Activated T-helper 1 cell treated with anti-CD3 and anti-CD28 coated beads, Interleukin-12 subunit alpha, Interleukin-12 subunit beta, Interleukin-2, Interleukin-4 antibody, amounts not matched to agents 30 ng/mL and 10 ng/mL and 1 ng/mL, durations not matched to agents 14 hours and 24 hours and 36 hours (primary cell): ENCODE results near the gene CEP112. TPM values are rescaled to one million over a fixed set of nuclear protein-coding genes. Genes with fewer than 3 reads are reported as not detected.

Experiments used
- DNase-seq: peaks from one replicate; pipeline ENCODE4 v3.0.0; 2021; ENCODE audit warnings: low spot score
- H3K27ac Mint-ChIP-seq: one replicate; pipeline ENCODE4 v1.8.0; 2021; ENCODE audit warnings: mild to moderate bottlenecking, mixed read lengths
- H3K27me3 Mint-ChIP-seq: one replicate; pipeline ENCODE4 v1.8.0; 2022; ENCODE audit warnings: mild to moderate bottlenecking, moderate library complexity, mixed read lengths; ENCODE audit not compliant: insufficient read depth
- H3K36me3 Mint-ChIP-seq: one replicate; pipeline ENCODE4 v1.8.0; 2021; ENCODE audit warnings: low read depth, mixed read lengths
- H3K4me1 Mint-ChIP-seq: one replicate; pipeline ENCODE4 v1.8.0; 2021; ENCODE audit warnings: low read depth, mixed read lengths
- H3K4me3 Mint-ChIP-seq: one replicate; pipeline ENCODE4 v1.8.0; 2021; ENCODE audit warnings: mild to moderate bottlenecking, moderate library complexity, mixed read lengths
- H3K9me3 Mint-ChIP-seq: one replicate; pipeline ENCODE4 v1.8.0; 2021; ENCODE audit warnings: mixed read lengths
- intact Hi-C: fragments of 100-400 bp; cut with micrococcal nuclease; formaldehyde crosslinking; loops from one replicate; pipeline ENCODE4 v1.15.1; 2024
- total RNA-seq: library from RNA; stranded (reverse); gene quantifications from 2 replicates; pipeline ENCODE4 v1.2.3, GENCODE V29; 2022

Gene CEP112
- total RNA-seq, 1 donor from 2014 or later: 1.7 TPM

DNA sequence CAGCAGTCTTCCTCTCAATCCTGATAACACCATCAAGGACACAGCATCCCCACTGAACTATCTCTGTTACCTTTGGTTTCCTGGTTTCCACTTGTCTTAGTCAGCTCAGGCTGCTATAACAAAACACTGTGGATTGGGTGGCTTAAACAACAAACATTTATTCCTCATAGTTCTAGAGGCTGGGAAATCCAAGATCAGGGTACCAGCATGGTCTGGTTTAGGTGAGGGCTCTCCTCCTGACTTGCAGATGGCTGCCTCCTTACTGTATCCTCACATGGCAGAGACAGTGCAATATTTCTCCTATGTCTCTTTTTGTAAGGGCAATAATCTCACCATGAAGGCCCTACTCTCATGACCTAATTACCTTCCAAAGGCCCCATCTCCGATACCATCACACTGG, 527.2 kb downstream of the CEP112 start:
- H3K36me3 Mint-ChIP-seq: no peaks in the 10 kb centered on the region
- DNase-seq: no peak
- no peaks in the 10 kb centered on the region for H3K4me1 Mint-ChIP-seq
- H3K27ac Mint-ChIP-seq: no peak overlapping the region
- intact Hi-C loops: no loop called here
- peaks cover 2% of the 10 kb centered on the region for H3K27me3 Mint-ChIP-seq
- no peaks in the 10 kb centered on the region for H3K9me3 Mint-ChIP-seq
- H3K4me3 Mint-ChIP-seq: no peak overlapping the region

DNA sequence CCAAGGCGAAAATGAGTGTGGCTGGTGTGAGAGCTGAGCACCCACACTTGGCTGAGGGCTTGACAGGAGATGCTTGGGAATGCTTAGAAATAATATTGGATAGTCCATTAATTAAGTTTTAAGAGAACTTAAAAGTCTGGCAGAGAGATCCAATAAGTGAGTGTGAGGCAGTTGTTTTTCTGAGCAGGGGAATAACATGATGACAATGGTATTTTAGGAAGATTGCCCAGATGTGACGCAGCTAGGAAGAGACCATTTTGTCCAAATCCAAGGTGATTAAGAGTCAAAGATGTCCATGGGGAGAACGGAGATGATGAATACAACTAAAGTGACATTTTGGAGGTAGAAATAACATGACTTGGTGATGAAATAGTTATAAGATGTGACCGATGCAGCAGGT, 527.7 kb downstream of the CEP112 start:
- peaks cover 2% of the 10 kb centered on the region for H3K27me3 Mint-ChIP-seq
- H3K27ac Mint-ChIP-seq: no peak overlapping the region
- DNase-seq: no peak
- H3K4me1 Mint-ChIP-seq: no peaks in the 10 kb centered on the region
- H3K9me3 Mint-ChIP-seq: no peaks in the 10 kb centered on the region
- intact Hi-C loops: no loop called here
- H3K4me3 Mint-ChIP-seq: no peak overlapping the region
- H3K36me3 Mint-ChIP-seq: no peaks in the 10 kb centered on the region

DNA sequence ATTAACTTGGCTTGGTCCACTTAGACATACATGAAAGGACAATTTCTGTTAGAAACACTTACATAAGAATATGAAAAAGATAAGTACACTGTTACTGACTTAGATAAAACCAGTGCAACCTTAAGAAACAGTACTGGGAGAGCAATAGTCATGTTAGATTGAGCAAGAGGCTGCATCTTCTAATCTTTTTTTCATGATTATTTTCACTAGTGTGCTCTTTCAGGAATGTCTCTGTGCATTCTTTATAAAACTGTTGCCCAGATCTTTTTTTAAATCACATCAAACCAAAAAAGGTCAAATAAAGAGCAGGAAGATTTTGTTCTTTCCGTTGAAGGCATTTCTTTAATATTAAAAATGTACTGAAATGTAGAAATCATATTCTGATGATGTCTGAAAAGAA, 529.7 kb downstream of the CEP112 start:
- Mint-ChIP-seq H3K4me3 (no peak overlapping the region), H3K9me3 (no peaks in the 10 kb centered on the region), H3K27me3 (peaks cover 2% of the 10 kb centered on the region), H3K27ac (no peak overlapping the region), H3K4me1 (no peaks in the 10 kb centered on the region), H3K36me3 (no peaks in the 10 kb centered on the region)
- intact Hi-C loops: no loop called here
- no peak for DNase-seq

DNA sequence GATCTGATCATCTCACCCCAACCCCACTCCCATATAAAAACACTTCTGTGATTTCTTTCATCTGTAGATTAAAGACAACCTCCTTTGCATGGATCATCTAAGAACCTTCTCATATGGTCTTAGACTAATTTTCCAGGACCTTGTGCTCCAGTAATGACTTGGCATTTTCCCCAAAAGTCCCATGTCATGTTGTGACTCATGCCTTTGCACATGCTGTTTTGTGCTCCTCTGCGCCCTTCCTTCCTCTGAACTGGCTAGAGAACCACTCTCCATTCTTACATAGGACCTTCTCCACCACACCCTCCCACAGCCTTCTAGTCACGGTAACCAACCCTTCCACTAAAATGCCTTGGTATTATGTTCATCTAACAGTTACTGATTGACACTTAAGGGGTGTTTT, 531.0 kb downstream of the CEP112 start:
- no peak overlapping the region for H3K4me3 Mint-ChIP-seq
- H3K27ac Mint-ChIP-seq: no peak overlapping the region
- peaks cover 2% of the 10 kb centered on the region for H3K27me3 Mint-ChIP-seq
- intact Hi-C loops: no loop called here
- DNase-seq: no peak
- H3K36me3 Mint-ChIP-seq: no peaks in the 10 kb centered on the region
- H3K4me1 Mint-ChIP-seq: no peaks in the 10 kb centered on the region
- H3K9me3 Mint-ChIP-seq: no peaks in the 10 kb centered on the region

DNA sequence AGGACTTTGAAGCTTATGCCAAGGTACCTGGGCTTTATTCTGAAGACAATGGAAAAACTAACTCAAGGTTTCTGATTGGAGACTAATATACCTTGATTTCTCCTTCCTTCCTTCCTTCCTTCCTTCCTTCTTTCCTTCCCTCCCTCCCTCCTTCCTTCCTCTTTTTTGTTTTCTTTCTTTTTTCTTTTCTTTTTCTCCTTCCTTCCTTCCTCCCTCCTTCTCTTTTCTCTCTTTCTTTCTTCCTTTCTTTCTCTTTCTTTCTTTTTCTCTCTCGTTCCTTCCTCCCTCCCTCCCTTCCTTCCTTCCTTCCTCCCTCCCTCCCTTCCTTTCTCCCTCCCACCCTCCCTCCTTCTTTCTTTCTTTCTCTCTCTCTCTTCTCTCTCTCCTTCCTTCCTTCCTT, 531.9 kb downstream of the CEP112 start:
- Mint-ChIP-seq H3K27me3 (peaks cover 2% of the 10 kb centered on the region), H3K4me1 (no peaks in the 10 kb centered on the region), H3K27ac (no peak overlapping the region), H3K4me3 (no peak overlapping the region), H3K36me3 (no peaks in the 10 kb centered on the region), H3K9me3 (no peaks in the 10 kb centered on the region)
- intact Hi-C loops: no loop called here
- DNase-seq: no peak

DNA sequence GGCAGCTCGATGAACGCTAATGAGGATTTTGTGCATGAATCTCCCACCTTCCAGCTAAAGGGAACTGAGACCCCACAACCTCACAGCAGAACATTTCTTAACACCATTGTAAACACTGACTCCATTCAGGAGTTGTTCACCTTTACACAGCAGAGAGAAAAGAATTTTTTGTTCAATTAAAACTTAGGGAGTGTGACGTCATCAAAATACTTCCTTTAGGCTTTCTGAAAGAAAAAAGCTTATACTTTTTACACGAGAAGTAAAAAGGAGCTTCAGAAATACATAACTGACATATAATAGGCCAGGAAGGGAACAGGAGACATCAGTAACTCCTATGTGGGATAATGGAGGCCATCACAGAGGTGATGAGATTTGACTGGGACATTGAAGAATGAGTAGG, 532.4 kb downstream of the CEP112 start:
- no peaks in the 10 kb centered on the region for H3K4me1 Mint-ChIP-seq
- intact Hi-C loops: no loop called here
- peaks cover 2% of the 10 kb centered on the region for H3K27me3 Mint-ChIP-seq
- H3K9me3 Mint-ChIP-seq: no peaks in the 10 kb centered on the region
- no peak overlapping the region for H3K4me3 Mint-ChIP-seq
- no peak for DNase-seq
- H3K27ac Mint-ChIP-seq: no peak overlapping the region
- no peaks in the 10 kb centered on the region for H3K36me3 Mint-ChIP-seq

DNA sequence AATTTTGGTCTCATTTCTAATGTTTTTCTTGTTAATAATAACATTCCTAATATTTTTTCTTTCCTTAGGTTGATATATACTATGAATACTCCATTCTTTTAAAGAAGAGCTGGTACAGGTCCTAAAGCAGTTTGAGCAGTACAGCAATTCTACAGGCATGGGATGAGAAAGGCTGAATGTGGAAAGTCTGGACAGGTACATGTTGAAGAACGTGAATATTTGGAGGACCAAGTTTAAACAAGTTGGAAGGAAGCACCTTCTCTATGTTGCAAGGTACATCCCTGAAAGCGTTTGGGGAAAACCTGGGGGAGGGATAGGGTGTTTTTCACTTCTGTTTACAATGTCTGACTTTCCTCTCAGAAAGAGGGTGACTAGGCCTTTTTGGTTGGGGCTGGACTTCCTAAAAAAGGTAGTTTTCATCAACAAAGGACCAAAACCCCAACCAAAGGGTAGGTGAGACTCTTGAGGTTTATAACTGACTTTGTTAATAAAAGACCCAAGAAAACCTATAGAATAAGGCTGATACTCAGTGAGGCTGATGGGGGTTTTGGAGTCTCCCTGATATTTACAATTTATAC, 534.6 kb downstream of the CEP112 start:
- DNase-seq: no peak
- H3K27ac Mint-ChIP-seq: no peak overlapping the region

DNA sequence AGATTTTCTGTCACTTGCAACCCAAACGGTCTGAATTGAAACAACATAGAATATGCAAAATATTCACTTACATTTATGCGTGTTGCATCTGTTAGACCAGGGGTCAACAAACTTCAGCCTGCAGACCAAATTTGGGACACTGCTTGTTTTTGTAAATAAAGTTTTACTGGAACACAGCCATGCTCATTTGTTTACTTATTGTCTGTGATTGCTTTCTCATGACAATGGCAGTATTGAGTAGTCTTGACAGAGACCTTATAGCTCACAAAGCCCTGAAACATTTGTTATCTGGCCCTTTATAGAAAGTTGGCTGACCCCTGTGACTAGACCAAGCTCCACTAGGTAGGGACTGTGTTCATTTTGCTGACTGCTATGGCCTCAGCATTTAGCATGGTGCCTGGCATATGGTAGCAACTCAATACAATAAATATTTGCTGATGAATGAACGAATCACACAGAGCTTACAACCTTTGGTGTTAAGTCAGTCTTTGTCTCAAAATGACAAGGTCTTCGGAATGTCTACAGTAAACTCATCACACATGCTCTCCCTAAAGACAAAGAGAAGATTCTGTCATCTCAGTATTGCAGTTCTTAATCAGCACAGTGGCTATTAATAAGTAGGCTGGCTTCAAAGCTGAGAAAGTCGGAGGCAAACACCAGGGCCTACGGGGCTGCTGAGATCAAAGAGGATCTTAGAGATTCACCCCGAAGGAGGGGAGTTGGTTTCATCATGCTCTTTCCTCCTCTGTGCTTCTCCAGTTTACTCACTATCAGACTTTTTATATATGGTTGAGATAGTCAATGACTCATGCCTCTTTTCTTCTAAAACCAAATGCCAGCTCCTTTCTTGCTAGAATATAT, 535.3 kb downstream of the CEP112 start:
- no peaks in the 10 kb centered on the region for H3K4me1 Mint-ChIP-seq
- H3K27me3 Mint-ChIP-seq: peaks cover 2% of the 10 kb centered on the region
- no peak overlapping the region for H3K4me3 Mint-ChIP-seq
- intact Hi-C loops: loop anchor here (1.0 to 2.0 kb wide), 2 partner anchors 96 to 427 kb away; partner anchors contain the start of gene AXIN2
- no peaks in the 10 kb centered on the region for H3K9me3 Mint-ChIP-seq
- DNase-seq: no peak
- H3K27ac Mint-ChIP-seq: no peak overlapping the region
- no peaks in the 10 kb centered on the region for H3K36me3 Mint-ChIP-seq

More for the DNA sequence above, 534.6 kb downstream of the CEP112 start:
- Mint-ChIP-seq H3K36me3 (no peaks in the 10 kb centered on the region), H3K4me1 (no peaks in the 10 kb centered on the region), H3K4me3 (no peak overlapping the region), H3K9me3 (no peaks in the 10 kb centered on the region), H3K27me3 (peaks cover 2% of the 10 kb centered on the region)
- intact Hi-C loops: loop anchor here (1.0 to 2.0 kb wide), 2 partner anchors 97 to 428 kb away; partner anchors contain the start of gene AXIN2

DNA sequence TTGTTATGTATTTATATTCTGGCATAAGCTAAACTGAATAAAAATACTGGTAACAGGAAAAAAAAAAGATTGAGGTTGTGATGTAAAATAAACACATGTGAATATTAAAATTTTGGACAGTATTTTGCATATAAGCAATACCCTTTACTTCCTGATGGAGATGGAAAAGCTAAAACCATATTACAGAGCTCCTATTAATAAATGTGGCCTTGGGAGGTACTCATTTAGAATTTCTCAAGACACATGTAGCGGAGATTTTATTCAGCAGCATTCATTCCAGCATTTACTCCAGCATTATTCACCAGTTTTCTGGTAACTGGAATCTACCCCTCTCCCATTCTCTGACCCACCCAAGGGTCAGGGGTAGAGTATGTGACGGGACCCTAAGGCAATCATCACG, 536.2 kb downstream of the CEP112 start:
- Mint-ChIP-seq H3K36me3 (no peaks in the 10 kb centered on the region), H3K9me3 (no peaks in the 10 kb centered on the region), H3K27ac (no peak overlapping the region), H3K4me3 (no peak overlapping the region), H3K4me1 (no peaks in the 10 kb centered on the region), H3K27me3 (peaks cover 2% of the 10 kb centered on the region)
- intact Hi-C loops: loop anchor here (2.0 kb wide), 1 partner anchor 95 kb away; the partner anchor contains the start of gene AXIN2
- no peak for DNase-seq

DNA sequence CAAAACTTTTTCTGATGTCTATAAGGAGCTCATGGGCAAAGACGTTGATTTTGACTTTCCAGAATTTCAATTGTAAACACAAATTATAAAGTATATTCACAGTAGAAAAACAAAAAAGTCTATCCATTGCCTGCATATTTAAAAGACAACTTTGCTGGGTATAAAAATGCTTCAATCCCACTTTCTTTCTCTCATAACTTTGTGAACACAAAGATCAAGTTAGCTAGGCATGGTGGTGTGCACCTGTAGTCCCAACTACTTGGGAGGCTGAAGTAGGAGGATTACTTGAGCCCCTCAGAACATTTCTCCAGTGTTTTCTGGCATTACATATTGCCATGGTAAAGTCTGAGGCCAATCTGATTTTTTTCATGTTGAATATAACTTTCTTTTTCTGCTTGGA, 547.4 kb downstream of the CEP112 start:
- DNase-seq: no peak
- intact Hi-C loops: no loop called here
- Mint-ChIP-seq H3K4me3 (no peak overlapping the region), H3K9me3 (peaks cover 33% of the 10 kb centered on the region), H3K27me3 (no peaks in the 10 kb centered on the region), H3K27ac (no peak overlapping the region), H3K4me1 (no peaks in the 10 kb centered on the region), H3K36me3 (no peaks in the 10 kb centered on the region)

DNA sequence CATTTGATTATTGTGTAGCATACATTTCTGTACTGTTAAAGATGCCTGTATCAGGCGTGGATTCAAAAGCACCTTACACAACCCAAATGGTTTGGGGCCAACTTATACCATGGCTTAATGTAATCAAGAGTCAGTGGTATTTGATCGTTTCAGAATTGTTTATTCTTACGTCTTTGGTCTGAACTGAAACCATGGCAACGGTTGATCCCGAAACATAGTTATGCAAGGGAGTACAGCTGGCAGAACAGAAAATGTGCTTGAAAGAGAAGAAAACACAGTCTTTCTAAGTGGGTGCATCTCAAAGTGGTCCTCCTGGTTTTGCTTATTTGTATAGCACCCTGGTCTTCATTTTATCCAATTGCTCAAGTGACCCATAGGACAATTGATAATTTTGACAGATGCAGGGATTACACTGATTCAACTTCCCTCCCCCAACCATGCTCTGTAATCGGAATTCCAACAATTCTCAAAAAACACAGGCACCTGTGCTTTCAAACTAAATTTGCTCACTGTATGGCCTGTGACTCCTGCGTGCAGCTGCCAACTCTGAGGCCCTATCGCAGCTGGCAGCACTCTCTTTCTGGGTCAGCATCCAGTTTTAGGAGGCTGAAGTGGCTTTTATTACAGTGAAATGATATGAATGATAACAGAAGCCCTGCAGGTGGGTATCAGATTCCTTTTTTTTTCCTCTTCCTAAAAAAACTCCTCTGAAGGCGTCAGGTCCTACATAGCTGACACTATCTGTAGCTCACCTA, 553.5 kb downstream of the CEP112 start:
- no peak for DNase-seq
- Mint-ChIP-seq H3K9me3 (peaks cover 16% of the 10 kb centered on the region), H3K4me1 (no peaks in the 10 kb centered on the region), H3K27me3 (peaks cover 3% of the 10 kb centered on the region), H3K36me3 (no peaks in the 10 kb centered on the region), H3K27ac (no peak overlapping the region), H3K4me3 (no peak overlapping the region)
- intact Hi-C loops: no loop called here

DNA sequence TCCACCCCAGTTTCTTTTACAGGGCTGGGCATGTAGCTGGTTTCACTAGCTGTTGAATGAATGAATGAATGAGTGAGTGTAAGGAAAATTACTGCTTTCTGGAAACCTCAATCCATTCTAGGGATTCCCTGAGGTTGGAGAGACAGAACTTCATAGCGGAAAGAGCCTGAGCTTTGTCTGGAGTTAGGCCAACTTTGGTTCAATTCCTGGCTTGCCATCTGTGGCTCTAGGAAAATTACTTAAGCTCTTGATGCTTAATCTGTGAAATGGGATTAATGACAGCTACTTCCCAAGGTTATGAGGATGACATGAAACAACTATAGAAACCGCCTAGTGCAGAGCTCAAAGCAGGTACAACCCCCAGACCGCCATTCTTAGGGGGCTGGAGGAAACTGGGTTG, 554.1 kb downstream of the CEP112 start:
- H3K27me3 Mint-ChIP-seq: peaks cover 3% of the 10 kb centered on the region
- H3K36me3 Mint-ChIP-seq: no peaks in the 10 kb centered on the region
- no peak for DNase-seq
- no peak overlapping the region for H3K4me3 Mint-ChIP-seq
- no peaks in the 10 kb centered on the region for H3K4me1 Mint-ChIP-seq
- H3K9me3 Mint-ChIP-seq: peaks cover 16% of the 10 kb centered on the region
- no peak overlapping the region for H3K27ac Mint-ChIP-seq
- intact Hi-C loops: no loop called here

DNA sequence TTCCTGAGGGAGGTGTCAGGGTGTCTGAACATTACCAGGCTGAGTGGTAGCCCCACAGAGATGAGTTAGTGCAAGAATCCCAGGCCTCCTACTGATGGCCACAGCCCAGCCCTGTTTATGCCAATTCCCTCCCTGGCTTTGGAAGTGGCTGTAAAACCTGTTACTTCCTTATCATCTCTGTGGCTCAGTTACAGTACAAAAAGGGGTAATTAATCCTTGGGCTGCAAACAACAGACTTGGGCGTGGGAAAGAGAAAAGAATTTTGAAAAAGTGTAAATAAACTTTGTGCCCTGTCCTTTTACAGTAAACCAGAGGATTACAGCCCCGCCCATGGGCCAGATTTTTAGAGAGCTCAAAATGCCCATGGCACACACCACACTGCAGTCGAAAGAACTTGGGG, 557.4 kb downstream of the CEP112 start:
- Mint-ChIP-seq H3K4me1 (no peaks in the 10 kb centered on the region), H3K27ac (no peak overlapping the region), H3K9me3 (no peaks in the 10 kb centered on the region), H3K4me3 (no peak overlapping the region), H3K36me3 (no peaks in the 10 kb centered on the region), H3K27me3 (peaks cover 3% of the 10 kb centered on the region)
- intact Hi-C loops: no loop called here
- no peak for DNase-seq
